ENCODE measurements around the gene CCDC88A. TPM values are rescaled to one million over a fixed set of nuclear protein-coding genes. Genes with fewer than 3 reads are reported as not detected.
A peak's percentile ranks its signal among the peaks of the same experiment; 100 is the strongest.

The CCDC88A gene
- total RNA-seq (ENCODE audit: unreplicated experiment) = 400 TPM
- long read RNA-seq, full-length matches to known transcripts = 3 of 36 reads
- long read RNA-seq, partial matches to known transcripts = 31 of 36 reads
- long read RNA-seq, other reads (novel, unspliced or antisense) = 2 of 36 reads

- peaks cover 24% of the 10 kb centered on the region for H3K9me3 Mint-ChIP-seq (ENCODE audit: unreplicated experiment)
- H3K4me1 Mint-ChIP-seq (ENCODE audit: low read depth, unreplicated experiment) = peaks cover 39% of the 10 kb centered on the region
- peak within 1 kb of the TSS; percentile 98 for H3K27ac Mint-ChIP-seq (ENCODE audit: unreplicated experiment)
- H3K4me3 Mint-ChIP-seq (ENCODE audit: unreplicated experiment) = peak within 1 kb of the TSS; percentile 96
- TF ChIP-seq CTCF (IDR thresholded peaks at IDR 0.05; ENCODE audit: partially characterized antibody, unreplicated experiment) = no peak
- H3K36me3 Mint-ChIP-seq (ENCODE audit: unreplicated experiment) = no peaks in the 10 kb centered on the region
- H3K27me3 Mint-ChIP-seq (ENCODE audit: unreplicated experiment) = peaks cover 18% of the 10 kb centered on the region
- DNase-seq = peak; percentile 99
These were observed at the start of gene CCDC88A for GRCh38 chr2:55419679-55420438. Gene CCDC88A (minus strand): TSS chr2:55419856. CDS start chr2:55419079, 777 bp downstream.

GRCh38 chr2:55461679-55462078, 42.0 kb upstream of the CCDC88A start:
- H3K27me3 Mint-ChIP-seq (ENCODE audit: unreplicated experiment) = peaks cover 3% of the 10 kb centered on the region
- H3K36me3 Mint-ChIP-seq (ENCODE audit: unreplicated experiment) = peaks cover 11% of the 10 kb centered on the region
- no peaks in the 10 kb centered on the region for H3K4me1 Mint-ChIP-seq (ENCODE audit: low read depth, unreplicated experiment)
- DNase-seq = no peak
- H3K9me3 Mint-ChIP-seq (ENCODE audit: unreplicated experiment) = peaks cover 1% of the 10 kb centered on the region
- H3K4me3 Mint-ChIP-seq (ENCODE audit: unreplicated experiment) = no peak overlapping the region
- H3K27ac Mint-ChIP-seq (ENCODE audit: unreplicated experiment) = no peak overlapping the region
- TF ChIP-seq CTCF (IDR thresholded peaks at IDR 0.05; ENCODE audit: partially characterized antibody, unreplicated experiment) = no peak

- H3K4me3 Mint-ChIP-seq (ENCODE audit: unreplicated experiment) = no peak overlapping the region
- peaks cover 1% of the 10 kb centered on the region for H3K9me3 Mint-ChIP-seq (ENCODE audit: unreplicated experiment)
- H3K27ac Mint-ChIP-seq (ENCODE audit: unreplicated experiment) = no peak overlapping the region
- peaks cover 3% of the 10 kb centered on the region for H3K27me3 Mint-ChIP-seq (ENCODE audit: unreplicated experiment)
- no peaks in the 10 kb centered on the region for H3K4me1 Mint-ChIP-seq (ENCODE audit: low read depth, unreplicated experiment)
- H3K36me3 Mint-ChIP-seq (ENCODE audit: unreplicated experiment) = peaks cover 11% of the 10 kb centered on the region
- no peak for DNase-seq
- TF ChIP-seq CTCF (IDR thresholded peaks at IDR 0.05; ENCODE audit: partially characterized antibody, unreplicated experiment) = no peak
These were observed 40.9 kb upstream of the CCDC88A start for GRCh38 chr2:55460562-55460961.

GRCh38 chr2:55459714-55460274, 40.1 kb upstream of the CCDC88A start:
- Mint-ChIP-seq H3K9me3 (ENCODE audit: unreplicated experiment) (peaks cover 1% of the 10 kb centered on the region), H3K27me3 (ENCODE audit: unreplicated experiment) (peaks cover 3% of the 10 kb centered on the region), H3K4me3 (ENCODE audit: unreplicated experiment) (no peak overlapping the region), H3K36me3 (ENCODE audit: unreplicated experiment) (peaks cover 7% of the 10 kb centered on the region), H3K27ac (ENCODE audit: unreplicated experiment) (no peak overlapping the region), H3K4me1 (ENCODE audit: low read depth, unreplicated experiment) (no peaks in the 10 kb centered on the region)
- DNase-seq = no peak
- no peak for TF ChIP-seq CTCF (IDR thresholded peaks at IDR 0.05; ENCODE audit: partially characterized antibody, unreplicated experiment)

- Mint-ChIP-seq H3K36me3 (ENCODE audit: unreplicated experiment) (peaks cover 6% of the 10 kb centered on the region), H3K27me3 (ENCODE audit: unreplicated experiment) (peaks cover 3% of the 10 kb centered on the region), H3K4me1 (ENCODE audit: low read depth, unreplicated experiment) (no peaks in the 10 kb centered on the region), H3K9me3 (ENCODE audit: unreplicated experiment) (peaks cover 1% of the 10 kb centered on the region), H3K27ac (ENCODE audit: unreplicated experiment) (no peak overlapping the region), H3K4me3 (ENCODE audit: unreplicated experiment) (no peak overlapping the region)
- no peak for DNase-seq
- no peak for TF ChIP-seq CTCF (IDR thresholded peaks at IDR 0.05; ENCODE audit: partially characterized antibody, unreplicated experiment)
These were observed 39.6 kb upstream of the CCDC88A start for GRCh38 chr2:55459279-55459678.
